T-helper 1 cell treated with Interleukin-12 subunit alpha and Interleukin-12 subunit beta and Interleukin-4 antibody, amounts not matched to agents 30 ng/mL and 1 ng/mL, for 36 hours (primary cell): ENCODE results near the gene RPL10A. TPM values are rescaled to one million over a fixed set of nuclear protein-coding genes. Genes with fewer than 3 reads are reported as not detected.

ENCODE experiments used
- intact Hi-C: fragments of 100-400 bp; cut with micrococcal nuclease; formaldehyde crosslinking; loops from one replicate; pipeline ENCODE4 v1.15.1; 2024
- total RNA-seq: library from RNA; stranded (reverse); gene quantifications from 2 replicates; pipeline ENCODE4 v1.2.3, GENCODE V29; 2022

The RPL10A gene
- total RNA-seq, 1 donor from 2014 or later = 1,175 TPM

DNA sequence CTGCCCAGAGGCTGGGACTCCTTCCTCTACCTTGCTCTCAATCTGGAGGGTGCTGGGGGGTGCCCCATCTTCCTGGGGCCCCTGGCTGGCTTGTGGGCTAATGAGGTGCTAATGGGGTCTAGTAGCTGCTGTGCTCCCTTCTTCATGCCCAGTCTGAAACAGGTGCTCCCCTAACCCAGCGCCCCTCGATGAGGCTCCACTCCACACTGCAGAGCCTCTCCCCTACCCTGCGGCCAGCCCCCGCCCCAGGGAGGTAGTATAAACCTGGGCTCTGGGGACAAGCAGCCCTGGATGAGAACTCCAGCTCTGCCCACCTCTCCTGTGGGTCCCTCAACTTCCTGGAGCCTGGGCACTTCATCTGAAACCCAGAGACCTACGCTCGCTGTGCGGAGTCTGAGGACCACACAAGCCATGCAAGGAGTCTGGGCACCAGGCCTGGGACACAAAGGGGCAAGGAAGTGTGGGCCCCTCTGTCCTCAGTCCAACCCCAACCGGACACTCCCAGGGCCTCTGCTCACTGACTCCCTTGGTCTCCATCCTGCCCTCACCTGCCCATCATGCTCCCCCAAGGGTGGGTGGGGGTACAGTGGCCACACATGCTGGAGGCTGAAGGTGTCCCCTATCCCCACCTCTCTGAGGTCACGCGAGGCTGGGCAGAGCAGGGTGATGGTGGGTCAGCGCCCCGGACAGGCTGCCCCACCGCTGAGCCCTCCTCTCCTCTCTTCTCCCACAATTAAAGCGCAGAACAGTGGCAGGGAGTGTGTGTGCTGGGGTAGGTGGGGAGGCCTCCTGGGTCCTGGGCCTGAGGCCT, 6.1 kb downstream of the RPL10A start:
- intact Hi-C loops = no loop called here

DNA sequence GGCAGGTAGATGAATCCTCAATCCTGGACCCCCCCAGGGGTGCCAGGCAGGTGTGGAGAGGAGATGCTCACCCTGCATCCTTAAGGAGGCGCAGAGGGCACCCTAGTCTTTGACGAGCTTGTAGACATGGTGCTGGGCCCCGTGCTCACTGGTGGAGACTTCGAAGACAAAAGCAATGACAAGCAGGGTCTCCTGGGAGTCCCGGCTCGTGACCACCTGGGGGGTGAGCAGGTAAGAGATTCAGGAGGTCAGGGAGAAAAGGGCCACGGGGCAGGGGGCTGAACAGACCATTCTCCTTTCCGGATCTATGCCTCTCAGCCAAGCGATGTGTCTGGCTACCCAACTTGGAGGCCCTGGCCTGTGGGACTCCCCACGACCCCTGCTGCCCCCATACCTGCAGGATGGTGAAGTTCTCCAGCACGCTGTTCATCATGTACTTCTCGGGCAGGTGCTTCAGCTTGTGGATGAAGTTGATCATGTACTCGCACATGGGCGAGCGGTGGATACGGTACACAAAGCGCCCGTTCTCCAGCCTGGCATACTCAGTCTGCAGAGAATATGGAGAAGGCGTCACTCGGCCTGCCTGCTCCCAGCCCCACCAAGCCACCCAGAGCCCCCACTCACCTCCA, 6.9 kb downstream of the RPL10A start:
- intact Hi-C loops = no loop called here

DNA sequence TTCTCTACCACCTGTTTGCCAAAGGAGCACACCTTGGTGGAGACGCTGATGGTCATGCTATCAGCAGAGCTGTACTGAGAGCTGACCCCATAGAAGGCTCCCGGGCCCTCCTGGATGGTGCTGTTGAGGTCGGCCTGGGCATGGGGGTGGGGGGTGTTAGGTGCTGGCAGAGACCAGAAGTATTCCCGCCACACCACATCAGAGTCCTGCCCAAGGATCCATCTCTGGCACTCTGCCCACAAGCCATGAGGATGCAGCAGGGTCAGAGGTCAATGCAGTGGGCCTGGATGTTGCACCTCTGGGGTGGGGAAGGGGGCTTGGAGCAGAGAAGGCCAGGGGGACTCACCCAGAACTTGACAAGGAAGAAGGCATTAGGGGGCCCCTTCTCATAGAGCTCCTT, 7.4 kb downstream of the RPL10A start:
- intact Hi-C loops = no loop called here

DNA sequence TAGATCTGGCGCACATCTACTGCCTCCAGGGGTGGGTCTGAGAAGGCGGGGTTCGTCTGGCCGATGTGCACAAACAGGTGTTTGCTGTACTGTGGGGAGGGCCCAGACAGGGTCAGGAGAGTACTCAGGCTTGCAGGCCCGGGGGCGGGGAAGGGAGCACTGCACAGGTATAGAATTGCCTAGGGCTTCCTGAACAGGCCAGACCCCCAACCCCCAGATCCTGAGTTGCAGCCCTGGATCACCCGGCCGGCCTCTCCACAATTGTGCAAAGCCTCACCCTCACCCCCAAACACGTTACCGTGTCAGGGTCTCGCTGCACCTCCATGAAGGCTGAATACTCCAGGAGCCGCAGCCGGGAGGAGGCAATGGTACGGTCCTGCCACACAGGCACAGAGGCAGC, 7.8 kb downstream of the RPL10A start:
- intact Hi-C loops = no loop called here

DNA sequence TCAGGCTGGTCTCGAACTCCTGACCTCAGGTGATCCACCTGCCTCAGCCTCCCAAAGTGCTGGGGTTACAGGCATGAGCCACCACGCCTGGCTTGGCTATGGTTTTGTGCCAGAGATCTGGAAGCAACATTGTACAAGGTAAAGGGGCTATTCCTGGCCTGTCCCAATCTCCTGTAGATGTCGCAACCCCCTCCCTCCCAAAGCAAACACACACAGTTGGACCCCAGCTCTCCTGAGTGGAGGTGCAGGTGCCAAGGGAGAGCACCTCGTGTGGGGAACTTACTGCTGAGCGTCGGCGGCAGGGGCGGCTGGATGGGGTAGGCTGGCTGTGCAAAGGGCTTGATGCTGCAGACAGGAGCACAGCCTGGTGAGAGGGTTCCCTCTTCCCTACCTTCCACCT, 8.8 kb downstream of the RPL10A start:
- intact Hi-C loops = no loop called here

DNA sequence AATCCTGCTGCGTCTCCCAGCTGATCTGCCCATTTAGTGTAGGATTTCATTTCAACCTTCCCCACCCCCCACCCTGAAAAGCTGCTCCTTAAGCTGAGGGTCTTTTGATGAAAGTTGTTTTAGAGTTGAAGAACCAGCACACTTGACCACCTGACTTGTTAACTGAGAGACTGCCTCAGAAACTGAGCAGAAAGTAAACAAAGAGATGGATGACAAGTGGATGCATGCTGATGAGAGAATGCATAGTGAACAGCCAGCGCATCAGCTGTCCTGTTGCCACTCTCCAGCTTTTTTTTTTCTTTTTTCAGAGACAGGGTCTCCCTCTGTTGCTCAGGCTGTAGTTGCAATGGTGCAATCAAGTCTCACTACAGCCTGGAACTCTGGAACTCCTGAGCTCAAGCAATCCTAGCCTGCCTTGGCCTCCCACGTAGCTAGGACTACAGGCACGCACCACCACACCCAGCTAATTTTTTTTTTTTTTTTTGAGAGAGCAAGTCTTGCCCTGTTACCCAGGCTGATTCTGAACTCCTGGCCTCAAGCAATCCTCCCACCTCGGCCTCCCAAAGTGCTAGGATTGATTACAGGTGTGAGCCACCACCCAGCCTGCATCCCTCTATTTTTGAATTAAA, 9.5 kb downstream of the RPL10A start:
- intact Hi-C loops = no loop called here

DNA sequence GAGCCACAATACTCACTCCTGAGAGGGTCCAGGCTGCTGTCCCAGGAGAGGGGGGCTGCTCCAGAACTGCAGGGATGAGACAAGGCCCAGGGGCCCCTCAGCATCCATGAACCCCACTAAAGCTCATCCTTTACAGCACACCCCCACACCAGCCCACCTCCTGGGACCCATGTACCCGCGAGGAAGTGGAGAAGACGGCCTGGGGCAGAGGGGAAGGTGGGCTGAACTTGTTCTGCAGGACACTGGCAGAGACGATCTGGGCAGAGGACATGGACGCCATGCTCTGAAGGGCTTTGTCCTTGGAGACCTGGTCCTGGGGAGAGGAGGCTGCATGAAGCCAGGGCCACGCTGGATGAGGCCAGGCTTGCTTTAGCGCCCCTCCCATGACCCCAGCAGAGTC, 10.1 kb downstream of the RPL10A start:
- intact Hi-C loops = no loop called here

DNA sequence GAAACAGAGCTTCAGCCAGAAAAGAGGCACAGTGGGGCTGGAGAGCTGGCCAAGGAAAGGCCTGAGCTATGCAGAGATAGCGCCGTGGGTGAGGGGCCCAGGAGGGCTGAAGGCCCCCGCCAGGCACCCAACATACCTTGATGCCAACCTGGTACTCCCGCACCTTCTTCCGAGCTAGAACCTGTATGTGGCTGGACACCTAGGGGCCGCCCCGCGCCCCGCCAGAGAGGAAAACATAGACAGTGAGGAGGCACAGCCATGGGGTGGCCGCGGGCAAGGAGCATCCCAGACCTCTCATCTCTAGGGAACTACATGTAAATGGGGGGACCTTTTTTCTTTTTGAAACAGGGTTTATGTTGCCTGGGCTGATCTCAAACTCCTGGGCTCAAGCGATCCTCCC, 12.0 kb downstream of the RPL10A start:
- intact Hi-C loops = no loop called here

DNA sequence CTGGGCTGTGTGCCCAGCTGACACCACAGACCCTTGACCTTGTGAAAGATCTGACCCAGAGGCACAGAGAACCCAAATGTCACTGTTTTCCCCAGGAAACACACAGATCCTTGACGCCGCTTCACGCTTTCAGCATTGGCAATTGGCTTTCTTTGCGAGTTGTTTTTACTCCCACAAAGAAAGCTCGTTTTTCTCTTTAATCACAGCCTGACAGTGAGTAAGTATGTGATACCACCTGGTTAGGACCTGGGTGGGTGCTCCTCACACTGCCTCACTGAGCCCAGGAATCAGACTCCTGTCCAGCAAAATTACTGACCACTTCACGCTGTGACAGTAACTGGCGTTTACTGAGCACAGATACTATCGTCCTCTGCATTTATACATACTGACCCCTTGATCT, 13.0 kb downstream of the RPL10A start:
- intact Hi-C loops = no loop called here

DNA sequence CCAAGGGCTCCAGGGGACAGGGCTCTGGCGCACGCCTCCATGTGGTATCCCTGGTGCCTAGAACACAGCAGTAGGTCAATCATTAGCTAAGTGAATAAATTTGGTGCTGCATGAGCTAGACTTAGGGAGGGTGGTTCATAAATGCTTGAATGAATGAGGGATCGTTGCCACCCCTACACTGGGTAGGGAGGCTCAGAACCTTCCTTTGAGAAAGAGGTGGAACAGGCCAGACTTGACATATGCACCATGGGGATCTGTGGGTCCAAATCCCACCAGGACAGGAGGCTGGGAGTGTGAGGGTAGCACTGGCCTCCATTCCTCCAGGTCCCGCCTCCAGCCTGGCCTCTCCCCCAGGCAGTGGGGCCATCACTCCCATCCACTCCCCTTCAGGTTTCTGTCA, 14.9 kb downstream of the RPL10A start:
- intact Hi-C loops = no loop called here

DNA sequence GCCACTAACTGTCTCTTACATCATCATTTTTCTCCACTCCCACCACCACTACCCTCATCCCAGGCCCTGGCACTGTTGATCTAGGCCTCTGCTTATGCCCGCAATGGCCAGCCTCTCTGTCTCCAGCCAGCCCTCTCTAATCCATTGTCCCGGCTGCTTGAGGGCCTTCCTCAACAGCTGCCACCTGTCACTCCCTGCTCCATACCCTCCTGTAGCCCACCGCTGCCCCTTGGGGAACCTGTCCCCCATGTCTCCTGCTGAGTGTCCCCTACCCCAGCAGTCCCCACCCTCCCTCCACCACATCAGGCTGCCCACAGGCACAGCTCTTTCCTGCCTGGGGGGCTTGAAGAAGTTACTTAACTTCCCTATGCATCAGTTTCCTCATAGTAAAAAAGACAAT, 15.3 kb downstream of the RPL10A start:
- intact Hi-C loops = no loop called here

DNA sequence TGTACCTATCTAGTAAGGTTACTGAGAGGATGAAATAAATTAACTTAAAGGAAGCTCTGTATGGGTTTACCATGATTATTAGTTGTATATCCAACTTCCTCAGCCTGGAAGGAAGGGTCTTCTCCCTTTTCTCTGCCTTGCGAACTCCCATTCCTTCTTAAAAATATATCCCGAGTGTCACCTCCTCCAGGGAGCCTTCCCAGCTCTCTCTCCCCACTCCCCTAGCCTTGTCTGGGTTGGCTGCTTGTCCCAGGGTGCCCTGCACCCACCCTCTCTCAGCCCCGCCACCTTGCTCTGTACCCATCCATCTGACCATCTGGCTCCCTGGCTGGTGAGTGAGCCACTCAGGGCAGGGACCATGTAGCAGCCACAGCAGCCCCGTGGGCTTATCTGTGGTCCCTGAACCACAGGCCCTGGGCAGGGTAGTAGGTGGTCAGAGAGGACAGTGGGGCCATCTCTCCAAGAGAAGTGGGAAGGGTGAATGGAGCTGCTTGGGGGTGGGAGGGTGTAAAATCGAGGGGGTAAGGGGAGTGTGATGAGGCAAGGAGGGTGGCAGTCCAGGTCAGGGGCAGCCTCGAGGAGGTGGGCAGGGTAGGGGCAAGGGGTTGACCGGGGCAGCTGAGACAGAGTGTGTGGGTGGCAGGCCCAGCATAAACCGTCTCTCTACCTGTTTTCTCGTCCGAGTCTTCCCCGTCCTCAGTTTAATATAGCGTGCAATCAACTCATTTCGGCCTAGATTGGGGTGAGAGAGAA, 15.9 kb downstream of the RPL10A start:
- intact Hi-C loops = no loop called here

DNA sequence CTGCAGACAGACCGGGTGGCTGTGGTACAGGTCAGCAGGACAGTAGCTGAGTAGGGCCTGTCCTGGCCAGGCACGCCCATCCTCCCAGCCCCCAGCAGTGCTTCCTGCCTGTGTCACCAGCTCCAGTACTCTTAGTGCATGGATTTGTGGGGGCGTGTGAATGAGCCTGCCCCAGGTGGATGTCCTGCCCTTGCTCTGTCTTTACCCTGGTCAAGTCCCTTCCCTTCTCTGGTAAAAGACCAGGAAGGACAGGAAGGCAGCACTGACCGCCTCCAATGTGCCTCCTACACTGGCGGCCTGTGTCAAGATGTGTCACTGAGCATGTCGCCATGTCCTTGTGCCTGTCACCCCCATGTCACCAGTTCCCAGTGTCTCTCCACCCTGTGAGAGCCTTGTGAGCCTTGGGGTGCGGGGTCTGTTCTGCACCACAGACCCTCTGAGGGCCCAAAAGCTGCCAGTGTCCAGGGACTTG, 16.8 kb downstream of the RPL10A start:
- intact Hi-C loops = no loop called here

DNA sequence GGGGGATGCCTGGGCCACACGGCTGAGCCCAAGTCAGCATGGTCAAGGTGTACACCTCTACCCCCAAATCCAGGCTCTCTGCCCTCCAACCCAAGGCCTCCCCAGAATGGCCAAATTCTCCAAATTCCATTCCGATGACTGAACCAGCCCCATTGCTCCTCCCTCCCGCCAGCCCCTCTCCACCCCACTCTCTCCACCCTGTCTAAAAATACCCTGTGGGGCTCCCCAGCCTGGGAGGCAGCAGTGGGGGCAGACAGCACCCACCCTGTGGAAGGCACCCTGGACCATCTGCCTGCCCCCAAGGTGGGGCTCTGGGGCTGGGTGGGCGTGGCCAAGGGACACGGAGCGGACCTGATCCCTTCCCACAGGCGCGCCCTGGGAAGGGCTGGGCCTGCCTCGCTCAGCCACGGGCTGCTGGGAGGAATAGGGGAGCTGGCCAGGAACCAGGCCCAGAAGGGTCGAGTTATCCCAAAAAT, 17.2 kb downstream of the RPL10A start:
- intact Hi-C loops = no loop called here

DNA sequence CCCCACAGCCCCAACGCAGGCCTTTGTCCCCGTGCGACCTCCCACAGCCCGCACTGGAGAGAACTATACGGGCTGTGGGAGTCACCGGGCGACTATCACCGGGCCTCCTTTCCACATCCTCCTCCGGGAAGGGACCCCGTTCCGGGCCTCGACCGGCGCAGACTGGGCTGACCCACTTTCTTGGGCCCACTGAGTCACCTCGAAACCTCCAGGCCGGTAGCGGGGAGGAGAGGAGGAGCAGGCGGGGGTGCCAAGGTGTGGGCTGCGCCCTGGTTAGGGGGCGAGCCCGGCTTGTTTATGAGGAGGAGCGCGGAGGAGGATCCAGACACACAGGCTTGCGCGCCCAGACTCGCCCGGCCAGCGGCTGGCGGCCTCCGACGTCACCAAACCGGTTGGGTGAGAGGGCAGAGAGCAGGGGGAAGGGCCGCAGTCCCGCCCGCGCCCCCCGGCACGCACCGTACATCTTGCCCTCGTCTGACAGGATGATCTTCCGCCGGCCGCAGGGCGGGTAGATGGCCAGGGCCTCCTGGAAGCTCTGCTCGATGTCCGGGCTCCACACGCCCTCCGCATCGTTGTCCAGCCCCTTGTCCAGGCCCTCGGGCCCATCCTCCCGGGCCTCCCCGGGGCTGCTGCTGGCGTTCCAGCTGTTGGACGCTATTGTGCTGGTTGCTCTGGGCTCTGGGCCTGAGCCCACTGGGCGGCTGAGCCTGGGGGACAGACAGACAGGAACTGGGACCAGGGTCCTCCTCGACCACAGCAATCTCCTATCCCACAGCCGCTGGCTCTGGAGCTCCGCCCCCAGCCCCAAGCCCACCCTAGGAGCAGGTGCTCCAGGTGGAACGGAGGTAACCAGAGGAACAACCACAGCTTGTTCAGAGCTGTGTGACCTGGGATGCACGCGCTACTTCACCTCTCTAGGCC, 18.1 kb downstream of the RPL10A start:
- intact Hi-C loops = no loop called here

DNA sequence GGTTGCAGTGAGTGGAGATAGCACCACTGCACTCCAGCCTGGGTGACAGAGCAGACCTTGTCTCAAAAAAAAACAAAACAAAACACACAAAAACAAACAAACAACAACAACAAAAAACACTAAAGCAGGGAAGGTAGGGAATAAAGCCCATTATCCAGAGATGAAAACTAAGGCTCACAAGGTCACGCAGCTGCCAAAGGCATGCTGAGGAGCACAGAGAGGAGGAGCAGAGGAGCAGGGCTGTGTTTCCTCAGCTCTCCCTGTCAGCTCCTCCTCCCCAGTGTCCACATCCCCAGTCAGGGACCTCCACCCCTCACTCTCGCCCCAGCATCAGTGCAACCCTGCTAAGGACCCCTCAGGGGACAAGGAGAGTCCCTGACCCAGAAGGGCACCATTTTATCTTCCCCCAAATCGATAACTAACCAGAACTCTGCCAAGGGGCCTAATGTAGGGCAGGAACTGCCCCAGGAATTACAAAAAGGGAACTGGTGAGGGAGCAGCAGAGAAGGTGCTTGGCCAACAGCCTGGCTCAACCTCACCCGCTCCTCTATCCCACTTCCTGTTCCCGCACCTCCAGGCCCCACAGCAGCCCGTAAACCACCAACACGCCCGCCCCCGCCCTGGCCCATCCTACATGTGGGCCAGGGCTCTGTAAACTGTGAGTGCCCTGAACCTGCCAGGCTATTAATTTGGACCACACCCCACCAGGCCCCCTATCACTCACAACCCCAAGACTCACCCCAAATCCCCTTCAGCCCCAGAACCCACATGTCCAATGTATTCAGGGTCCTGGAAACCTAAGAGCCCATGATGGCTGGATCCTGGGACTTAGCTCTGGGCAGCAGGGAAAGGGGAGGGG, 19.7 kb downstream of the RPL10A start:
- intact Hi-C loops = no loop called here

DNA sequence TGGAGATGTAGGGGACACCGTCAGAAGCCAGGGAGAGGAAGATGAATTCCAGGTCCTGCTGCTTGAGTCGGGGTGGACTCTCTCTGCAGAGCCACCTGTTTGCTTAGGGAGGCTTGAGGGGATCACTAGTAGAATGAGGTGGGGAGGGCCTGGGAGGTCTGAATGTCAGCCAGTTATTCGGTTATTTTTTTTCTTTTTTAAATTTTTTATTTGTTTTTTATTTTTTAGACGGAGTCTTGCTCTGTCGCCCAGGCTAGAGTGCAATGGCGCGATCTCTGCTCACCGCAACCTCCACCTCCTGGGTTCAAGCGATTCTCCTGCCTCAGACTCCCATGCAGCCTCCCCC, 20.3 kb downstream of the RPL10A start:
- intact Hi-C loops = no loop called here

DNA sequence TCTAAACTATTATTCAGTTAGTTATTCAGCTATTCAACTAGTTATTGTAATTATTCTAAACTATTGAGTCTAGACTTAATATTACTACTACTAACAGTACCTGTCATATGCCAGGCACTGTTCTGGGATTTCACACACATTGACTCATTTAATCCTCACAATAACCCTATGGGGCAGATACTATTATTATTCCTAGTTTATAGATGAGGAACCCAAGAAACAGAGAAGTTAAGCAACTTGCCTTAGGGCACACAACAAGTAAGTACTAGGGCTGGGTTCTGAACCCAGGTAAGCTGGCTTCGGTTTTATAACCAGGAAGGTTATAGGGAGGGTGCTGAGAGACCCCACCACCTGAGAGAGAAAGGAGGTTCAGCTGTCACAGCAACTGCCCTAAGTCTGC, 20.9 kb downstream of the RPL10A start:
- intact Hi-C loops = no loop called here

DNA sequence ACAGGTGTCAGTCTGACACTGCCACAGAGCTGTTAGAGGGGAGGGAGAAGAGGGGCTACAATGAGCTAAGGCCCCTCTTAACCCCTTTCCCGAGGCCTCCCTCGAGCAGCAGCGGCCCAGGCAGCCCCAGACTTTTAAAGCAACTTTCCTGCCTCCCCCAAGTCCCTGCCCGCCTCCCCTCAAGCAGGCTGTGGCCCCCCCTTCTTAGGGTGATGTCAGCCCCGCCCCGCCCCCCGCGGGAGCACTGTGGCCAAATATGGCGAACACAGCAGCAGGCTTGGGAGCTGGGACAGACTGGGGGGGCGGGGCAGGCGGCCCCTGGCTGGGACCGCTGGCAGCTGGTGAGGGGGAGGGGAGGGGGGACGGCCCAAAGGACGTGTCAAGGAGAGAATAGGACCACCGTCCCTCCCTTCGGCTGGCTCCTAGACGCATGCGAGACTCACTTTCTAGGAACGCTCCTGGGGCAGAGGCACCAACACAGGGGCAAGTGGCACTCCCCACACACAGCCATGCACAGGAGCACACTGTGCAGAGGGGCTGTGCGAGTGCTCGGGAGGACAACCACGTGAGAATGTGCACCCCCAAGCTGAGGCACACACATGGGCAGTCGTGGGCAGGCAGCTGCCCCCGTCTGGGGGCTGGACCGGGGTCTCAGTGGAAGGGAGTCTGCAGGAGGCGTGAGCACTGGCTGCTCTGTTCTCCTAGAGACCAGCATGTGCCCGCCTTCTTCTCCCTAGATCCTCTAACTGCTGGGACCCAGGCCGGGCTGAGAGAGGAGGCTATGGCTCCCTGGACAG, 22.0 kb downstream of the RPL10A start:
- intact Hi-C loops = no loop called here
